ENCODE measurements around the gene UTP18. TPM values are rescaled to one million over a fixed set of nuclear protein-coding genes. Genes with fewer than 3 reads are reported as not detected.
A peak's percentile ranks its signal among the peaks of the same experiment; 100 is the strongest.

Gene UTP18
- total RNA-seq (2021; fragmentation: NEBNext Ultra II Directional; extraction: Animal tissue kit (Norgen Biotek cat#: 25700)) (79.6 and 85.7 TPM in 2 replicates), polyA plus RNA-seq (2011; rRNA removed) (11.3 and 17.9 TPM in 2 replicates), polyA minus RNA-seq (2011; rRNA and poly(A)+ RNA removed) (14.1 and 17.6 TPM in 2 replicates)
- 35.0 TPM for polyA plus RNA-seq (2011; cell fraction: cytosol; rRNA removed)
- polyA plus RNA-seq (2011; cell fraction: nucleus; rRNA removed): 8.4 TPM
- 51.7 to 77.2 TPM (median 55.6 TPM) in 4 replicates for polyA plus RNA-seq (2012, experiment 1 of 2)
- polyA plus RNA-seq (2012, experiment 2 of 2): 15.4 TPM
- polyA plus RNA-seq (2013, experiment 1 of 2): 55.7 TPM
- polyA plus RNA-seq (2013, experiment 2 of 2): 56.7 TPM
- polyA minus RNA-seq (2011; cell fraction: cytosol; rRNA and poly(A)+ RNA removed): 15.3 TPM
- polyA minus RNA-seq (2011; cell fraction: nucleus; rRNA and poly(A)+ RNA removed): 19.3 TPM
- long read RNA-seq, experiment 1, transcript UTP18-201 (14 exons, 1,894 nt): major isoform, 39 of 97 reads
- long read RNA-seq, experiment 1, partial matches to known transcripts: 48 of 97 reads
- long read RNA-seq, experiment 1, other reads (novel, unspliced or antisense): 10 of 97 reads
- long read RNA-seq, experiment 2, partial matches to known transcripts: 1 of 3 reads
- long read RNA-seq, experiment 2, other reads (novel, unspliced or antisense): 0 of 3 reads

DNA sequence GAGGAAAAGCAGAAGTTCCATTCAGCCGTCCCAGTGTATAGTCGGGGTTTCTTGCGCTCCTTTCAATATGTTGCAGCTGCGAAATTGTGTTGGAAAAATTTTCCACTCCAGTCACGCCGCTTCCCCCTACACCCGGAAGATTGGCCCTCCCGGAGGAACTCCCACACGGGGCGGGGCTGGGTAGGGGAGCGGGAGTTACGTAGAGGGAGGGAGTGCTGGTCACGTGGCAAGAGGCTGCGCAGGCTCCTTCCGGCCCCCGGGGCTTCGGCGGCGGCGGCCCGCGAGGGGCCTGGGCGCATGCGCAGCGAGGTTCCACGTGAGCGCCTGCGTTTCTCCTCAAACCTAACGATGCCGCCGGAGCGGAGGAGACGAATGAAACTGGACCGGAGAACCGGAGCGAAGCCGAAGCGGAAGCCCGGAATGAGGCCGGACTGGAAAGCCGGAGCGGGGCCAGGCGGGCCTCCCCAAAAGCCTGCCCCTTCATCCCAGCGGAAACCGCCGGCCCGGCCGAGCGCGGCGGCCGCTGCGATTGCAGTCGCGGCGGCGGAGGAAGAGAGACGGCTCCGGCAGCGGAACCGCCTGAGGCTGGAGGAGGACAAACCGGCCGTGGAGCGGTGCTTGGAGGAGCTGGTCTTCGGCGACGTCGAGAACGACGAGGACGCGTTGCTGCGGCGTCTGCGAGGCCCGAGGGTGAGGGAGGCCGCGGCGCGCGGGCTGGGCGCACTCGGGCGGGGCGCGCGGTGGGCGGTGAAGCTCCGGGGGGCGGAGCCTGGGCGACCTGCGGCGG is at the start of gene UTP18:
TSS of gene UTP18 (plus strand) at position 310 of the 787 bp plus-strand sequence. CDS start at position 349, 39 bp downstream.
- H4K20me1 ChIP-seq (replicated peaks in 1 of 2; ENCODE audit: control insufficient read depth in 1 of 2, insufficient read depth in 2 of 2, low read length in 2 of 2): peaks cover 15 to 23% of the 10 kb centered on the region in 2 experiments
- POLR2A ChIA-PET (ENCODE audit: partially characterized antibody): interaction anchor here (0.6 to 6.2 kb wide), 10 partner anchors 9 to 214 kb away, joined by 3 to 43 read pairs (median 3); partner anchors contain the start of gene NME2
- TF ChIP-seq POLR2AphosphoS5 (IDR thresholded peaks at IDR 0.05; ENCODE audit: low read depth, low read length): peak; percentile 83; the same call in 1 of the 2 replicates

More for the DNA sequence above, at the start of gene UTP18:
- H3K79me2 ChIP-seq (ENCODE audit: control insufficient read depth in 1 of 2, insufficient read depth in 2 of 2, low read length in 2 of 2): peaks cover 53 to 84% of the 10 kb centered on the region in 2 experiments
- H3K4me3 ChIP-seq (ENCODE audit: extremely low read depth in 1 of 4, insufficient read depth in 2 of 4, low read depth in 3 of 4, low read length in 4 of 4): peak within 1 kb of the TSS; percentile 83 to 96 (median 92)
- H2BK15ac ChIP-seq (ENCODE audit: low read length): peak within 1 kb of the TSS; percentile 100; the same call in 1 of the 2 replicates
- H3K23me2 ChIP-seq (ENCODE audit: low read depth, low read length): peaks cover 13% of the 10 kb centered on the region
- peak within 1 kb of the TSS; percentile 100 for H2BK5ac ChIP-seq (ENCODE audit: low read depth, low read length)
- peaks cover 3 to 40% (median 9%) of the 10 kb centered on the region in 4 experiments; a peak in 7 of 8 replicates for H3K36me3 ChIP-seq (ENCODE audit: control insufficient read depth in 2 of 4, insufficient read depth in 4 of 4, low read length in 3 of 4)
- peak within 1 kb of the TSS; percentile 89 for H4K5ac ChIP-seq (ENCODE audit: insufficient read length, low read depth, low read length)
- peak within 1 kb of the TSS; percentile 94 to 99 (median 98) for H3K9ac ChIP-seq (replicated peaks in 1 of 4; ENCODE audit: extremely low read depth in 1 of 4, low read depth in 3 of 4, low read length in 3 of 4)
- no peak within 1 kb of the TSS for H3K23ac ChIP-seq (ENCODE audit: insufficient read length)
- CTCF ChIA-PET (ENCODE audit: partially characterized antibody): no interaction called here
- H2AFZ ChIP-seq (ENCODE audit: low read length): no peak within 1 kb of the TSS; the same call in 1 of the 2 replicates
- no peak within 1 kb of the TSS for H2BK20ac ChIP-seq (ENCODE audit: low read length)
- no peak for FAIRE-seq
- H3K14ac ChIP-seq (ENCODE audit: insufficient read length): peak within 1 kb of the TSS; percentile 92
- H3K9me3 ChIP-seq (ENCODE audit: insufficient read depth in 2 of 2, low read depth in 1 of 2, low read length in 1 of 2): no peaks in the 10 kb centered on the region
- H3K4me1 ChIP-seq (replicated peaks in 1 of 4; ENCODE audit: control insufficient read depth in 3 of 4, insufficient read depth in 4 of 4, low read length in 3 of 4): peaks cover 1 to 6% (median 3%) of the 10 kb centered on the region in 4 experiments; a peak in 3 of 7 replicates
- peak within 1 kb of the TSS; percentile 98 for H4K8ac ChIP-seq (ENCODE audit: extremely low read depth, insufficient read depth, low read length)
- peak; percentile 90 to 94 for DNase-seq (ENCODE audit: low read depth in 1 of 2, low spot score in 2 of 2)
- peak within 1 kb of the TSS; percentile 100 for H2BK12ac ChIP-seq (ENCODE audit: low read depth, low read length)
- H3K4me2 ChIP-seq (ENCODE audit: insufficient read depth in 1 of 2, low read depth in 2 of 2, low read length in 2 of 2): peak within 1 kb of the TSS; percentile 80 to 92
- H3K18ac ChIP-seq (ENCODE audit: extremely low read depth, low read length): peak within 1 kb of the TSS; percentile 99
- H2BK120ac ChIP-seq (replicated peaks; ENCODE audit: low read depth, low read length): no peak within 1 kb of the TSS
- no peak within 1 kb of the TSS; the same call in 1 of the 2 replicates for H2AK5ac ChIP-seq (ENCODE audit: low read depth, low read length)
- peak within 1 kb of the TSS; percentile 96 for H4K91ac ChIP-seq (replicated peaks; ENCODE audit: insufficient read length, low read length)
- peak within 1 kb of the TSS; percentile 75 for H3K56ac ChIP-seq (replicated peaks; ENCODE audit: insufficient read length, low read depth, low read length)
- 1% methylated on average over 36 of the region's 93 CpGs; no CpG with 5 or more reads in 1 of the 2 experiments for WGBS, 2 experiments (ENCODE audit: extremely low coverage in 1 of 2, insufficient coverage in 1 of 2, insufficient read length in 1 of 2, insufficient replicate concordance in 2 of 2, low coverage in 1 of 2, low lambda C conversion rate in 2 of 2, missing lambda C conversion rate in 1 of 2)
- peaks cover 11% of the 10 kb centered on the region; the same call in 1 of the 2 replicates for H3K79me1 ChIP-seq (ENCODE audit: low read depth, low read length)
- H3K4ac ChIP-seq (replicated peaks; ENCODE audit: insufficient read length, low read depth, low read length): peak within 1 kb of the TSS; percentile 88
- H3K27me3 ChIP-seq (replicated peaks in 1 of 4; ENCODE audit: control insufficient read depth in 3 of 4, extremely low read depth in 1 of 4, insufficient read depth in 3 of 4, low read length in 3 of 4): no peaks in the 10 kb centered on the region
- peak within 1 kb of the TSS; percentile 98 for H3K27ac ChIP-seq (ENCODE audit: low read depth, low read length)
